NCI-H1694 treated with DMSO at 0.1 percent for 48 hours (cell line): ENCODE data around the gene ADAMTSL5.
"Not testable (repeated sequence)": the region's sequence is repeated elsewhere in the genome, so short reads cannot be mapped to it uniquely, and the experiment has no call there.

Experiments used
- DNase-seq: peaks from one replicate; lab custom pipeline; 2025; lab: John Stamatoyannopoulos, UW

The ADAMTSL5 gene, protein sequence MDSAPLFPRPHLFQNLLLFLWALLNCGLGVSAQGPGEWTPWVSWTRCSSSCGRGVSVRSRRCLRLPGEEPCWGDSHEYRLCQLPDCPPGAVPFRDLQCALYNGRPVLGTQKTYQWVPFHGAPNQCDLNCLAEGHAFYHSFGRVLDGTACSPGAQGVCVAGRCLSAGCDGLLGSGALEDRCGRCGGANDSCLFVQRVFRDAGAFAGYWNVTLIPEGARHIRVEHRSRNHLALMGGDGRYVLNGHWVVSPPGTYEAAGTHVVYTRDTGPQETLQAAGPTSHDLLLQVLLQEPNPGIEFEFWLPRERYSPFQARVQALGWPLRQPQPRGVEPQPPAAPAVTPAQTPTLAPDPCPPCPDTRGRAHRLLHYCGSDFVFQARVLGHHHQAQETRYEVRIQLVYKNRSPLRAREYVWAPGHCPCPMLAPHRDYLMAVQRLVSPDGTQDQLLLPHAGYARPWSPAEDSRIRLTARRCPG

DNA sequence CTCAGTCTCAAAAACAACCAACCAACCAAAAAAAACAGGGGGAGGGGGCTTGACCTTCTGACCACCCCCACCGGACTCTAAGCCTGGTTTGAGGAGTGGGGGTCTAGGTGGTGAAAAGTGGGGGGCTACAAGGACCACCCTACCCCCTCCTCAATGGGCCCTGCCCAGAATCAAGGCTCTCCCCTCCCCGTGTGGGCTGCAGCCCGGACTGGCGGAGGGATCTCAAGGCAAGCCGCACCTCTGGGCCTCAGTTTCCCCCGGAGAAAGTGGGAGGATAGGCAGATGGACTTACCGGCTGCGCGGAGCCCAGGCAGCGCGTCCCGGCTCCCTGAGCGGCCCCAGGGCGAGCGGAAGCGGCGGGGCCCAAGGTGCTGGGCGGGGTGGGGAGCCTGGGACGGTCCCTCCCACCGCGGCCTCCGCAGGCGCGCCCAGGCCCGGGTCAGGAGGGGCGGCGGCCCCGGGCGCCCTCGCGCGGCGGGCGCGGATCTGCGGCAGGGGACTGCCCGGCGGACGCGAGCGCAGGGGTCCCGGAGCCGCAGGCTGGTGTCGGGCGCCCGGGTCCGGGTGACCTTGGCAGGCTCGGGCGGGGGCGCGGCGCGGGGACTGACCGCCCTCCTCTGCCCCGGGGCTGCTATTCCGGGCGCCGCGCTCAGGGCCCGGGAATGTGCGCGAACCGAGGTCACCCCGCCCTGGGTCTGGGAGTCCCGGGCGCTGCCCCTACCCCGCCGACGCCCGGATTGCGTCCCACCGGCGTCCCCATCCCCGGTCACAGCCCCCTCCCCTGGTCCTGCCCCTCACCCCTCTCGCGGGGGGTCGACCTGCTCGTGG is at the start of gene ADAMTSL5:
Gene ADAMTSL5, minus strand, starts transcription at position 349 of the 828 bp plus-strand sequence. CDS start 2,076 bp downstream, outside the sequence.
- no peak for DNase-seq

DNA sequence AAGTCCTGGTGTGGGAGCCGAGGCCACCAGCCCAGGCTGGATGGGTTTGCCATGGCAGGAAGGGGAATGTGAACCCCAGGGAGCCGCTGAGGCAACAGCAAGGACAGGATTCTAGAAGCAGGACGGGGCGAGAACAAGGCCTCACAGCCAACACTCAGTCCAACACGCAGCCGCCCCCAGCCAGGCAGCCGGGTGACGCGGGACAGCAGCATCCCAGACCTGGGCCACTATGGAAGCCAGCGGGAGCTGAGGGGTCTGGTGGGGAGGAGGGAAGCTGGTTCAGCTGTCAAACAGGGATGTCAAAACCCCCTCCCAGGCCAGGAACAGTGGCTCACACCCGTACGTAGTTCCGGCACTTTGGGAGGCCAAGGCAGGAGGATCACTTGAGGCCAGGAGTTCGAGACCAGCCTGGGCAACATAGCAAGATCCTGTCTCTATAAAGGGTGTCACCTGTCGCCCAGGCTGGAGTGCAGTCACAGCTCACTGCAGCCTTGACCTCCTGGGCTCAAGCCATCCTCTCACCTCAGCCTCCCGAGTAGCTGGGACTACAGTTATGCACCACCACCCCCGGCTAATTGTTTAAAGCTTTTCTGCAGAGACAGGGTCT is 48.5 kb upstream of the ADAMTSL5 start:
- DNase-seq, result no peak

DNA sequence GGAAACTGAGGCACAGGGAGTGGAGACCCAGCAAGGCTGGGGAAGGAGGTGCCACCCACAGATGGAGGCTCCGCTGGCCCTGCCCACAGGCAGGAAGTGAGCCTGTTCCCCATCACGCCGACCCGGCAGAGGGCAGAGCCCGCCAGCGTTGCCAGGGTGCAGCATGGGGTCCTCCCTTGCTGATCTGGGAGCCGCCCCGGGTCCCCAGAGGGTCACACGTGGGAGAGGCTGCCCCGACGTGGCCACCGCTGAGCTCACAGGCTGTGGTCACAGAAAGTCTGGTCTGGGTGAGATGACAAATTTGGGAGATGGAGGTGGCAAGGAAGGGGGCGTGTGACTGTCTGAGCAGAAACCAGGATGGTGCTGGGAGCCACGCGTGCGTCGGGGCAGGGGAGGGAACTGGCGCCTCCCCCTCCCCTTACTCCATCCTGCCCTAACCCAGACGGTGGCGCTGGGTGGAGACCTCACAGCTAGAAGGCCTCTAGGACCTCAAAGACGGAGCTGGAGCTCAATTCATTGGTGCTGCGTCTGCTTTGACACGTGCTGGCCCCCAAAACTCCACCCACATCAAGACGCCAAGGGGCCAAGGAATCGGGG is 47.6 kb upstream of the ADAMTSL5 start:
- no peak for DNase-seq

DNA sequence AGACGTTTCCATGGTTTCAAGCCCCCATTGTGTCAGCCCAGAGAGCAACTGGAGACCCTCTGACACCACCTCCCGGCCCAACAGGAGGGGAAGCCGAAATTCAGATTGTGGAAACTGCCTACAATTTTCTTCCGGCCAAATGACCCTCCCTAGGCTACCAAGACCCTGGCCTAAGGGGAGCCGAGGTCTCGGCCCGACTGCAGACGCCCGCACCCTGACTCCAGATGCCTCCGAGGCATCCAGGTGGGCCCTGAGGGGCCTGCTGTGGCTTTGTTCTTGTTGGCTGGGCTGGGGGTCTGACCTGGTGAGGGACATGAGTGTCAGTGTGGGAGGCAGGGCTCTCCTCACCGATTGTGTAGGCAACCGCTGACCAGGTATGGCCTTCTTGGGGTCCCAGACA is 45.7 kb upstream of the ADAMTSL5 start:
- DNase-seq, result no peak

DNA sequence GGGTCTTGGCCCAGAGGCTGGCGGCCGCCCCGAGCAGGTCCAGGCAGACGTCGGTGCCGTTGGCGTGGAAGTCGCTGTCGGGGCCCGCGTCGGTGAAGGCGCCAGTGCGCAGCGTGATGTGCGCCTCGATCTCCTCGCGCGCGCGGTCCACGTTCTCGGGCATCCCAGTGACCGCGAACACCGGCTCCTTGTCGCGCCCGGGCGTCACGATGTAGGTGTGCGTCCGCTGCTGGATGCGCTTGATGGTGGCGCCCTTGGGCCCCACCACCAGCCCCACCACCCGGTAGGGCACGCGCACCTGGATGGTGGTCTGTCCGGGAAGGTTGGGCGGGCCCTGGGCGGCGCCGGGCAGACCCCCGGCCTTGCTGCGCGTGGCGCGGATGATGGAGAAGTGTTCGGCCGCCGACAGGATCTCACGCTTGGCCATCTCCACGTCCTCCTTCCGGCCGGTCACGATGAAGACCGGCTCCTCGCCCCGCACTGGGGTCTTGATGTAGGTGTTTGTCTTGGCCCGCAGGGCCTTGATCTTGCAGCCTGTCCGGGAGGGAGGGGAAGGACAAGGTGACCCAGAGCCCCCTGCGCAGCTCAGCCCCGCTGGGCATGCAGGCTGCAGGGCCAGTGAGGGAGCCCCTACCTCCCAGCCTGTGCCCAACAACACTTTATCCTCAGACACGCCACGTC is 43.7 kb upstream of the ADAMTSL5 start:
- DNase-seq, result no peak

DNA sequence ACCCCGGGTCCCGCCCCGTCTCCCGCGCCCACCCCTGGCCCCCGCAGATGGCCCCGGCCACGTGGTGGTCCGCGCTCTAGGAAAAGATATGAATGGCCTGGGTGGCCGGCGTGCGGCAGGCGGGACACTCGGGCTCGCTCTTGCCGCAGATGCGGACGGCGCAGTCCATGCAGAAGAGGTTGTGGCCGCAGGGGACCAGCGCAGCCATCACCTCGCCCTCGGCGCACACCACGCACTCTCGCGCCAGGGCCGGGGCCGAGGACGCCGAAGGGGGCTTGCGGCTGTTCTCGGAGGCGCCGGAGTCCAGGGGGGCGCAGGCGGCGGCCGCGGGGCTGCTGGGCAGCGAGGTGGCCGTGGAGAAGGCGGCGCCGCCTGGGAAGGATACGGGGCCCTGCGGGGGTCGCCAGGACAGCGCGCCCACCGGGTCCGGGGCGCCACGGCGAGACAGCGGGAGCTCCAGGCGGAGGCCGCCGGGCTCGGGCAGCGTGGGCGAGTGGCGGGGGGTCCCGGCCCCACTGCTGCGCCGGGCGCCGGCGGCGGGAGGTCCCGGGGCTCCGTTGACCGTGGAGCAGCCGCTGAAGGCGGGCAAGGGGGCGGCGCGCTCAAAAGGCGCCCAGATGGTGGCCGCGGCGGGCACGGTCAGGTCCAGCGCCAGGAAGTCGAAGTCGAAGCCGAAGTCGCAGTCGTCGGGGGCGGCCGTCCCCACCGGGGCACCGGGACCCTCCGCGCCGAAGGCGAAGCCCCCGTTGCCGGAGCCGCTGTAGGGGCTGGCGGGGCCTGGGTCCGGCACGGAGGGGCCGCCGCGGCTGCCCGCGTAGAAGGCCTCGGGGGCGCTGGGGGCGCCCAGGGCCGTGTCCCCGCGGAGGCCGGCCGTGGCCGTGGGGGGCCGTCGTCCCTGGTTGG is 42.9 kb upstream of the ADAMTSL5 start:
- DNase-seq, result no peak

DNA sequence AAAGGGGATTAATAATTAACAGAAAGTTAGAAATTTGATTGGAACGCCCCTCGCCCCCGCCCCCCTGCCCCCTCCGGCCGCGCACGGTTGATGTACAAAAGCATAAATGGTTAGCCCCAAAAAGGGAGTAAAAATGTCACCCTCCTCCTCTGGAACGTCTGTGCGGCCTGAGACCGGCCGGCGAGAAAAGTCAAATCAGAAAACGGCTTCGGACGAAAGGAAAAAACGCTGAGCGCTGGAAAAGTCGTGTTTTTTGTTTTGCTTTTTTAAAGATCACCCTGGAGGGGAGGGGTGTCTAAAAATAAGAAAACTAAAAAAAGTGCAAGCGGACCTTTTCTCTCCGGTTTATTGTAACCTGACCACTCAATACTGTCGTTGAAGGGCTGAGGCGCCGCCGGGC is 42.1 kb upstream of the ADAMTSL5 start:
- no peak for DNase-seq

DNA sequence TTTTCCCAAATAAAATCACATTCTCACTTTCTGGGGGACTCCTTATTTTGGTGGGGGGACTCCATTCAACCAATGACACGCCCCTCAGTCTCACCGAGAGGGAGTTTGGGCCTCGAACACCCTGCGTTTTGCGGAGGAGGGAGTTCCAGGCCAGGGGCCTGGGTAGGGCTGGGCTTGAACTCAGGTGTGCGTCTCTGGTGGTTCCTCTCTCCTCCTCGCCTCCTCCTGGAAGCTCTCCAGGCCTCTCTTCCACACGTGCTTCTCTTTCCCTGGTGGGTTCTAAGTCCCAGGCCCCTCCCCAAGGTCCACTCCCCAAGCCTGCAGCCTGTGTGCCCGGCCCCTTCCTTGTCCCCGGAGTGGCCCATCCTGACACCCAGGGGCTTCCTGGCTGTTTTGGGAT is 40.6 kb upstream of the ADAMTSL5 start:
- no peak for DNase-seq

DNA sequence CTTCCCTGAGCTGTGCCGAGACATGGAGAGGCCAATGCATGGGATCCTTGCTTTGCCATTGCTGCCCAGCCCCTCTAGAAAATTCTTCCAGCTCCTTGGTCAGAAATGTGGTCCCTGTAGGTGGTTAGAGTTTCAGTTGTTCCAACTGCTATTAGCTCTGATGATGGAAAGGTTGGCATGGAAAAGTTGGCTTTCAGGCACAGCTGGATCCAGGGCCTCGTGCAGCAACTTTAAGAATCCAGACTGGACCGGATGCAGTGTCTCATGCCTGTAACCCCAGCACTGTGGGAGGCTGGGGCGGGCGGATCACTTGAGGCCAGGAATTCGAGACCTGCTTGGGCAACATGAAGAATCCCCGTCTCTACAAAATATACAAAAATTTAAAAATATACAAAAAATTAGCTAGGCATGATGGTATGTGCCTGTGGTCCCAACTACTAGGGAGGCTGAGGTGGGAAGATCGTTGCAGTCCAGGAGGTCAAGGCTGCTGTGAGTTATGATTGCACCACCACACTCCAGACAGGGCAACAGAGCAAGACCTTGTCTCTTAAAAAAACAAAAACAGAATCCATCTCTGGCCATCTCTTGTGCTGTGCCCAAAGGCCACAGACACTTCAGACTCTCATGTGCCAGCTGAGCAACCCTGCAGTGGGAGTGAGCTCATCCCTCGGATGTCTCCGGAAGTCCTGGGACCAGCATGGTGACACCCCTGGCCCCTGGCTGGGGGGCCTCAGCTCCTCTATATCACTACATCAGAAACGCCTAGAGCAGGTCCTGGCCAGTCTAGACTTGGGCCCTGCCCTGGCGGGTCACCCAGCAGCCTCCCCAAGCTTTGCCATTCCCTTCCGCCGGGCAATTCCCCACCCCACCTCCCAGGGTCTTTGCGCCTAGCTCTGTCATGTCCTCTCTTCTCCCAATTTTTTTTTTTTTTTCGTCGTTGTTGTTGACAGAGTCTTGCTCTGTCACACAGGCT is 38.5 kb upstream of the ADAMTSL5 start:
- no peak for DNase-seq

DNA sequence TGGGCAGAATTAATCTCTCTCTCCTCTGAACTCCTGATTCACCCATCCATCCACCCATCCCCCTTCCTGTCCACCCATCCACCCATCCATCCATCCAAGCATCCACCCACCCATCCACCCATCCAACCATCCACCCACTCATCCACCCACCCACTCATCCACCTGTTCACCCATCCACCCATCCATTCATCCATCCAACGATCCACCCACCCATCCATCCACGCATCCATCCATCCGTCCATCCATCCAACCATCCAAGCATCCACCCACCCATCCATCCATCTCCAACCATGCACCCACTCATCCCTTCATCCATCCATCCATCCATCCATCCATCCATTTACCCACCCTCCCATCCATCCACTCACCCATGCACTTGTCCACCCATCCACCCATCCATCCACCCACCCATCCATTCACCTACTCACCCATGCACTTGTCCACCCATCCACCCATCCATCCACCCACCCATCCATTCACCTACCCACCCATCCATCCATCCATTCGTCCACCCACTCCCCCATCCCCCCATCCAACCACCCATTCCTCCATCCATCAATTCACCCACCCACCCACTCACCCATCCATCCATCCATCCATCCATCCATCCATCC is 36.6 kb upstream of the ADAMTSL5 start:
- no peak for DNase-seq

DNA sequence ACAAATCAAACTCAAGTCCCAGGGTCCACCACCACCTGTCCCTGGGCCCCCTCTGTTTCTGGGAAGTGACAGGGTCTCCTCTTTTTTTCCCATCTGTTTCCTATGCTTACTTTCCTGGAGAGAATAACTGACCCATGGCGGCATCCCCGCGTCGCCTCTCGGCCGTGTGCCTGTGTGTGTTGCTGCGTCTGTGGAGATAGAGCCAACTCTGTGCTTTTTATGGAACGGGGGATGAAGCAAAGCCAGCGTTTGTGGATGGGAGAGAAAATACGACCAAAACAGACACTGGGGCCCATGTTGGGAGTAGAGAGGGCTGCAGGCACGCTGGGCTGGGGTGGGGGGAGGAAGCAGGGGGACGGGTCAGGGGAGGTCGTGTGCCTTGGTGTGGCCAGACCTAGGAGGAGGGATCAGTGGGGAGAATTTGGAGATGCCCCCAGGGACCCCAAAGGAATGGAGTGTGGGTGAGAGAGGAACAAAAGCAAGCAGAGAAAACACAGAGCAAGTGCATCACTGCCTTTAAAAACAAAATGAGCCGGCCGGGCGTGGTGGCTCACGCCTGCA is 27.6 kb upstream of the ADAMTSL5 start:
- DNase-seq, result no peak

DNA sequence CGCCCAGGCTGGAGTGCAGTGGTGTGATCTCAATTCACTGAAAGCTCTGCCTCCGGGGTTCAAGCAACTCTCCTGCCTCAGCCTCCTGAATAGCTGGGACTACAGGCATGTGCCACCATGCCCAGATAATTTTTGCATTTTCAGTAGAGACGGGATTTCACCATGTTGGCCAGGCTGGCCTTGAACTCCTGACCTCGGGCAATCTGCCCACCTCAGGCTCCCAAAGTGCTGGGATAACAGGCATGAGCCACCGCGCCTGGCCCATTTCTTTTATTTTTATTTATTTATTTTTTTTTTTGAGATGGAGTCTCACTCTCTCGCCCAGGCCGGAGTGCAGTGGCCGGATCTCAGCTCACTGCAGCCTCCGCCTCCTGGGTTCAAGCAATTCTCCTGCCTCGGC is 26.9 kb upstream of the ADAMTSL5 start:
- DNase-seq, result not testable (repeated sequence)

DNA sequence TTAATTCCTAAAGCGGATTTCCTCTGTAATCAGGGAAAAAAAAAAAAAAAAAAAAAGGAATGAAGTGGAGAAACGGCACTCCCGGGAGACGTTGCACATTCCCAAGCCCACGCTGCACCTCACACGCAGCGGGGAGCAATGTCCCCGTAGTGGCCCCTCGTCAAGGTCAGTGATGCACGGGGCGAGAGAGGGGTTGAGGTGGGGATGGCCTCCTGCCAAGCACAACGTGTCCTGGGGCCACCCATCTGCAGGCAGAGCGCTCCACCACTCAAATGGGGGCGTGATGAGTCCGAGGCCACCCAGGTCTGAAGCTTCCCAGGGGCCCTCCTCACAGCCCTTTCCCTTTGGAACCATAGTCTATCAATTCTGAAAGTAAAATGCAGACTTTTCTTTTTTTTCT is 26.2 kb upstream of the ADAMTSL5 start:
- DNase-seq, result no peak

DNA sequence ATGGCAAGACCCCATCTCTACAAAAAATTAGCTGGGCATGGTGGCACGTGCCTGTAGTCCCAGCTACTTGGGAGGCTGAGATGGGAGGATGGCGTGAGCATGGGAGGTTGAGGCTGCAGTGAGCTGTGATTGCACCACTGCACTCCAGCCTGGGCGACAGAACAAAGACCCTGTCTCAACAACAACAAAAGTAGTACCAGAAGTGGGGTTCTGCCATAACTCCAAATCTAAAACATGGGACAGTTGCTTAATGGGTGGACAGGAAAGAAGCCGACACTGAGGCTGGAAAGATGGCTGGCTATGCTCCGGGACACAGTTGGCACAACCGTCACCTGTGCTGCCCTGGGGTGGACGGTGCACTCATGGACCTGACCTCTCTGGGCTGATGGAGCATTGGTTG is 22.9 kb upstream of the ADAMTSL5 start:
- not testable (repeated sequence) for DNase-seq

DNA sequence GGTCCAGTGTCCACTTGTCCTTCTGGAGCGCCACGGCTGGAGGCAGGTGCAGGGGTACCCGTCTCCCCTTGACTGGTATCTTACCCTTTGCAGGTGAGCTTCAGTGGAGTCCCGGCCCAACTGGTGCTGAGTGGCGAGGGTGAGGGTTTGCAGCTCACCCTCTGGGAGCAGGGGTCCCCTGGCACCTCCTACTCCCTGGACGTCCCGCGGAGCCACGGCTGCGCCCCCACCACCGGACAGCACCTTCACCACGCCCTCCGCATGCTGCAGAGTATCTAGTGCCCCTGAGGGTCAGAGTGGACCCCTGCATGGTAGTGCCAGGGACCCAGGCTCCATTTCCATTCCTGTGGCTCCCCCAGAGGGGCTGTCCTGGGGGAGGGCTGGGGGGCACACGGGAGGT is 22.2 kb upstream of the ADAMTSL5 start:
- DNase-seq, result no peak

DNA sequence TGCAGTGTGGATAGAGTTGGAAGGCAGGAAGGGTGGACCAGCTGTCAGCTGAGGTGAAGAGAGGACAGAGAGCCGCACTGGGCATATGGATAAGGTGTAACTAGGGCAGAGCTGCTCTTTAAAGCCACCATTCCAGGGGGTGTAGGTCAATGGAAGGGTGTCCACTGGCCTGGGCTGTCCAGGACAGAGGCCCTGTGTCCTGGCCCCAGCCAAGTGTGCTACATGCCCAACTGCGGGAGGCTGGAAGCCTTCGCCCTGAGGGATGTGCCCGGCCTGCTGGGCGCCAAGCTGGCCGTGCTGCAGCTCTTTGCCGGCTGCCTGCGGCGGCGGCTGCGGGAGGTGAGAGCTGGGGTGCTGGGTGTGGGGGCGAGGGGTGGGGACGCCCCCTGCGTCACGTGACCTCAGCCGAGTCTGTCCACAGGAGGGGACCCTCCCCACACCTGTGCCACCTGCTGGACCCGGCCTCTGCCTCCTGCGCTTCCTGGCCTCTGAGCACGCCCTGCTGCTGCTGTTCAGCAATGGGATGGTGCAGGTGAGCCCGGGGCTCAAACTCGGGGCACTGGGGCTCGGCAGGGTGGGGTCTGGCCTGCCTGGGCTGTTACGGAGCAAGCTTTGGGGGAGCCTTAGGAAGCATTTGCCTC is 20.8 kb upstream of the ADAMTSL5 start:
- no peak for DNase-seq

DNA sequence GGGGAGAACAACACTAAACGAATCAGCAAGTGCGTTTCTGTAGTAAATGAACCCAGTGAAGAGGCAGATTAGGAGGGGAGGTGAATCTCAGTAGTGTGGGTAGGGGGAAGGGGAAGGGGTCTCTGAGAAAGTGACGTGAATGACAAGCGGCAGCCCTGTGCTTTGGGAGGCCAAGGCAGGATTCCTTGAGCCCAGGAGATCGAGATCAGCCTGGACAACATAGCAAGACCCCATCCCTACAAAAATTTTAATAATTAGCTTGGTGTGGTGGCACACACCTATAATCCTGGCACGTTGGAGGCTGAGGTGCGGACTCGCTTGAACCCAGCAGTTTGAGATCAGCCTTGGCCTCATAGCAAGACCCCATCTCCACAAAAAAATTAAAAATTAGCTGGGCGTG is 19.2 kb upstream of the ADAMTSL5 start:
- no peak for DNase-seq

DNA sequence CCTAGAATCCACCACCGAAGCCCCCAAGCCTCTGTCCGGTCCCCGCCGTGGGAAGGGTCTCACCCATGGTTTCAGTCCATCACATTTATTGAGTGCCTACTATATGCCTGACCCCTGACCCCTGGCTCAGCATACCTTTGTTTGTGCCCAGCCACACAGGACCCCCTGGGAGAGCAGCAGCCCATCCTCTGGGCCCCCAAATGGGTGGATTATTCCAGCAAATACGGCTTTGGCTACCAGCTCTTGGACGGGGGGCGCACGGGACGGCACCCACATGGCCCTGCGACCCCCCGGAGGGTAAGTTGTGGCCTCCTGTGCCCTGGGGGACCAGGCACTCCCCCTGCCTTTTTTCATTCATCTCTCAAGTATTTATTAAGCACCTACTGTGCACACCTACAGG is 18.8 kb upstream of the ADAMTSL5 start:
- no peak for DNase-seq
